A549 (cell line): Measurements from ENCODE around the gene SPA17. TPM values are rescaled to one million over a fixed set of nuclear protein-coding genes. Genes with fewer than 3 reads are reported as not detected.
A peak's percentile ranks its signal among the peaks of the same experiment; 100 is the strongest.

Source experiments
- ATAC-seq, 2 experiments: fragments of 200-7000 bp in 1 of 2; fragments of >200 bp in 1 of 2; cut with Nextera tagmentation in 1 of 2; cut with Tn5 transposase in 1 of 2; 3 replicates each; pipeline versions ENCODE4 v1.8.0 to v1.9.1; 2018 to 2020; ENCODE audit warnings: mild to moderate bottlenecking in 1 of 2, moderate library complexity in 1 of 2
- CTCF ChIA-PET: fragments of 300-600 bp; sonication (Branson Sonifier 250); formaldehyde crosslinking; extraction: SDS; loops from one replicate; lab custom pipeline; 2021; ENCODE audit warnings: antibody characterized with exemption, inconsistent platforms; lab: Yijun Ruan, JAX
- POLR2A ChIA-PET: fragments of 350-600 bp; formaldehyde crosslinking; extraction: SDS; loops from one replicate; lab custom pipeline; 2021; ENCODE audit warnings: antibody characterized with exemption, inconsistent platforms; lab: Yijun Ruan, JAX
- DNase-seq, 2 experiments: peaks; one replicate each; pipeline versions ENCODE4 v3.0.0 to v3.0.0-alpha.2; 2011 to 2016; ENCODE audit warnings: low read depth in 1 of 2, low spot score in 1 of 2
- FAIRE-seq: peaks from 2 replicates; lab custom pipeline; 2011; peaks lifted over from hg19 to GRCh38; lab: Jason Lieb, UNC
- H3K27ac ChIP-seq, 2 experiments: fragments of >200 bp; sonication (Bioruptor Twin); formaldehyde crosslinking; 3 replicates each; pipeline ENCODE4 v1.5.1; 2016 to 2017
- H3K4me1 ChIP-seq: fragments of >200 bp; sonication (Bioruptor Twin); formaldehyde crosslinking; 3 replicates; pipeline ENCODE4 v1.6.1; 2016
- H3K4me2 ChIP-seq: fragments of >200 bp; sonication (Bioruptor Twin); formaldehyde crosslinking; 3 replicates; pipeline ENCODE4 v1.6.1; 2016
- H3K4me3 ChIP-seq: fragments of >200 bp; sonication (Bioruptor Twin); formaldehyde crosslinking; 3 replicates; pipeline ENCODE4 v1.5.1; 2016
- H3K9me3 ChIP-seq: fragments of >200 bp; sonication (Bioruptor Twin); formaldehyde crosslinking; 3 replicates; pipeline ENCODE4 v1.6.1; 2016
- CBX2 ChIP-seq: fragments of 200-600 bp; sonication (generic); IDR thresholded peaks from 2 replicates; pipeline ENCODE4 v1.6.1; 2016; ENCODE audit warnings: low read depth, mild to moderate bottlenecking, borderline replicate concordance
- CHD2 ChIP-seq: fragments of 150-350 bp; IDR thresholded peaks from 2 replicates; pipeline ENCODE4 v1.6.1; 2014; ENCODE audit warnings: low read length; ENCODE audit not compliant: partially characterized antibody
- CHD4 ChIP-seq: fragments of 200-600 bp; sonication (generic); IDR thresholded peaks from 2 replicates; pipeline ENCODE4 v1.6.1; 2016; ENCODE audit warnings: antibody characterized with exemption, mild to moderate bottlenecking, borderline replicate concordance
- CTCF ChIP-seq: fragments of >200 bp; sonication (Bioruptor Twin); formaldehyde crosslinking; IDR thresholded peaks from 3 replicates; pipeline ENCODE4 v1.5.1; 2016
- EHF ChIP-seq: fragments of 250-450 bp; sonication (Bioruptor Pico); IDR thresholded peaks from 2 replicates; pipeline ENCODE4 v1.5.0; 2020; ENCODE audit warnings: mild to moderate bottlenecking
- ELK1 ChIP-seq: fragments of 150-350 bp; IDR thresholded peaks from 2 replicates; pipeline ENCODE4 v1.6.1; 2014; ENCODE audit warnings: low read depth, mild to moderate bottlenecking, low read length
- FOSB ChIP-seq: fragments of 250-450 bp; sonication (Bioruptor Pico); IDR thresholded peaks from 2 replicates; pipeline ENCODE4 v1.5.0; 2020; ENCODE audit warnings: mild to moderate bottlenecking, moderate library complexity
- GATA3 ChIP-seq: IDR thresholded peaks from 2 replicates; pipeline ENCODE4 v1.6.1; 2012; ENCODE audit warnings: borderline replicate concordance
- HEYL ChIP-seq: fragments of 250-450 bp; sonication (Bioruptor Pico); IDR thresholded peaks from 2 replicates; pipeline ENCODE4 v1.8.0; 2021; ENCODE audit warnings: mild to moderate bottlenecking, moderate library complexity
- HOXB5 ChIP-seq: fragments of 250-450 bp; sonication (Bioruptor Pico); IDR thresholded peaks from 2 replicates; pipeline ENCODE4 v1.5.0; 2020; ENCODE audit warnings: mild to moderate bottlenecking, moderate library complexity
- MAX ChIP-seq: IDR thresholded peaks from 2 replicates; pipeline ENCODE4 v1.6.1; 2012
- NFE2L2 ChIP-seq: fragments of 150-350 bp; conservative IDR thresholded peaks from 2 replicates; pipeline ENCODE4 v1.6.1; 2014; ENCODE audit warnings: low read length
- PHF8 ChIP-seq: fragments of 200-600 bp; sonication (generic); IDR thresholded peaks from 2 replicates; pipeline ENCODE4 v1.6.1; 2016; ENCODE audit warnings: low read depth, mild to moderate bottlenecking, antibody characterized with exemption, moderate library complexity, borderline replicate concordance
- RAD21 ChIP-seq, 2 experiments: fragments of >200 bp in 1 of 2; sonication (Bioruptor Twin) in 1 of 2; formaldehyde crosslinking in 1 of 2; IDR thresholded peaks in 1 of 2; conservative IDR thresholded peaks in 1 of 2; 2 replicates in 1 of 2; 3 replicates in 1 of 2; pipeline ENCODE4 v1.6.1; 2012 to 2018; ENCODE audit warnings: inconsistent platforms in 1 of 2
- RFX5 ChIP-seq: fragments of 450-650 bp; IDR thresholded peaks from 2 replicates; pipeline ENCODE4 v1.7.1; 2014; ENCODE audit warnings: antibody characterized with exemption, mild to moderate bottlenecking, moderate library complexity
- RNF2 ChIP-seq: fragments of 200-600 bp; sonication (generic); IDR thresholded peaks from 2 replicates; pipeline ENCODE4 v1.6.1; 2016; ENCODE audit warnings: low read depth, mild to moderate bottlenecking, antibody characterized with exemption, moderate library complexity, borderline replicate concordance
- SMC3 ChIP-seq: fragments of >200 bp; sonication (Bioruptor Twin); formaldehyde crosslinking; IDR thresholded peaks from 3 replicates; pipeline ENCODE4 v1.6.1; 2018; ENCODE audit warnings: inconsistent platforms
- TP53 ChIP-seq: fragments of 250-450 bp; sonication (Bioruptor Pico); IDR thresholded peaks from 2 replicates; pipeline ENCODE4 v1.5.0; 2021; ENCODE audit warnings: mild to moderate bottlenecking, moderate library complexity
- WGBS: methylation state at CpG from one replicate; pipeline ENCODE4 v1.1.6; 2017; ENCODE audit errors: missing lambda C conversion rate; 5-methylcytosine and 5-hydroxymethylcytosine counted together
- polyA plus RNA-seq, 4 experiments: library from polyadenylated mRNA; depleted of rRNA in 3 of 4; stranded (reverse); fragments of >200 nt; fragmentation: RNase III in 1 of 4; extraction: RNeasy Plus Mini Kit Qiagen cat#74134 plus additional on column Dnase treatment in 1 of 4; gene quantifications; 2 replicates in 3 of 4; 3 replicates in 1 of 4; pipeline ENCODE4 v1.2.3, GENCODE V29; 2011 to 2017
- small RNA-seq, 6 experiments: library from RNA; depleted of rRNA; stranded (forward); fragments of <200 nt; gene quantifications; one replicate each; pipeline ENCODE3, GENCODE V24; 2012

The SPA17 gene
- polyA plus RNA-seq, 2 of the 4 experiments (the other 2 are of a cell fraction) = 23.8 to 27.3 TPM

DNA sequence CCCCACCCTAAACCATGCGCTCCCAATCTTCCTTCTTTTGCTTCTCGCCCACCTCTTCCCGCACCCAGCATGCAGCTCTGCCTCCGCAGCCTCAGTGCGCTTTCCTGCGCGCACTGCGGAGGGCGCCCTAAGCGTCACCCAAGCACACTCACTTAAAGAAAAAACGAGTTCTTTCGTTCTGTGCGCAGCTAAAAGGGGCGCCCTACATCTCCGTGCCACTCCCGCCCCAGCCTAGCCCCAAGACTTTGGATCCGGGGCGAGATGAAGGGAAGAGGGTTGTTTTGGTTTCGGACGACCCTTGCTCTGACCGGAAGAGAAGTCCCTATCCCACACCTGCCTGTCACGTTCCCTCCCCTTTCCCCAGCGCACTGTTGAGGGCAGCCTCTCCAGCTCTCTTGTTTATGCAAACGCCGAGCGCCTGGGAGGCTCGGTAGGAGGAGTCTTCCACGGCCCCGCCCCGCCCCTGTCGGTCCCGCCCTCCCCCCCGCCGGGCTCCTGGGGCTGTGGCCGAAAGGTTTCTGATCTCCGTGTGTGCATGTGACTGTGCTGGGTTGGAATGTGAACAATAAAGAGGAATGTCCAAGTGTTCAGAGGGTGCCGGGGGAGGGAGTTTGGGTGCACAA is 73.0 kb downstream of the SPA17 start:
- Histone ChIP-seq H3K9me3 (no peaks in the 10 kb centered on the region), H3K4me1 (peaks cover 6% of the 10 kb centered on the region; the same call in 2 of the 3 replicates), H3K27ac (peak overlapping the region; percentile 79 to 93), H3K4me2 (peak overlapping the region; percentile 92), H3K4me3 (peak overlapping the region; percentile 66)
- 3% methylated on average over 20 of the region's 37 CpGs for WGBS
- DNase-seq (peak; percentile 84 to 85), FAIRE-seq (no peak), ATAC-seq (peak; percentile 89 to 92)
- ChIA-PET POLR2A (interaction anchor here (0.9 to 1.4 kb wide), 4 partner anchors 12 to 90 kb away, joined by 4 to 9 read pairs (median 5); partner anchors contain the start of gene MSANTD2), CTCF (interaction anchor here (0.6 to 5.0 kb wide), 24 partner anchors 10 to 180 kb away, joined by 3 to 39 read pairs (median 4); partner anchors contain the start of genes ESAM, ROBO3, SIAE and SPA17)
- TF ChIP-seq PHF8 (no peak), CTCF (peak; percentile 57), HEYL (CRISPR knock-in tag) (no peak), MAX (peak; percentile 57), CHD4 (no peak), EHF (CRISPR knock-in tag) (no peak), GATA3 (no peak), SMC3 (peak; percentile 39; the same call in 2 of the 3 replicates), FOSB (CRISPR knock-in tag) (no peak), RAD21 (conservative IDR thresholded peaks at IDR 0.05 in 1 of 2, IDR thresholded peaks at IDR 0.05 in 1 of 2) (peak in 1 of 2 experiments; percentile 21; a peak in 3 of 5 replicates), HOXB5 (CRISPR knock-in tag) (no peak), RNF2 (peak; percentile 36; the same call in 1 of the 2 replicates), TP53 (CRISPR knock-in tag) (no peak), CBX2 (no peak), NFE2L2 (no peak), RFX5 (no peak), CHD2 (no peak), ELK1 (no peak)

Small RNA genes within 50 kb of the gene (small RNA-seq; reads per million reads assigned to genes)
- gene RNA5SP352 = 0 reads per million in 6 experiments

Other genes with a start within 250 kb of the SPA17 start
- gene OR8B4, start 249.0 kb upstream of the SPA17 start, polyA plus RNA-seq (2011; rRNA removed) = not detected in 2 replicates
- gene OR8B4, start 249.0 kb upstream of the SPA17 start, polyA plus RNA-seq (2017; fragmentation: RNase III; extraction: RNeasy Plus Mini Kit Qiagen cat#74134 plus additional on column Dnase treatment) = not detected in 3 replicates
- not detected in 2 replicates for gene OR8B8, start 228.2 kb upstream of the SPA17 start, polyA plus RNA-seq (2011; rRNA removed)
- gene OR8B8, start 228.2 kb upstream of the SPA17 start, polyA plus RNA-seq (2017; fragmentation: RNase III; extraction: RNeasy Plus Mini Kit Qiagen cat#74134 plus additional on column Dnase treatment) = not detected in 3 replicates
- not detected in 2 replicates for gene OR8B12, start 130.2 kb upstream of the SPA17 start, polyA plus RNA-seq (2011; rRNA removed)
- gene OR8B12, start 130.2 kb upstream of the SPA17 start, polyA plus RNA-seq (2017; fragmentation: RNase III; extraction: RNeasy Plus Mini Kit Qiagen cat#74134 plus additional on column Dnase treatment) = not detected in 3 replicates
- not detected in 2 replicates for gene OR8A1, start 103.9 kb upstream of the SPA17 start, polyA plus RNA-seq (2011; rRNA removed)
- gene OR8A1, start 103.9 kb upstream of the SPA17 start, polyA plus RNA-seq (2017; fragmentation: RNase III; extraction: RNeasy Plus Mini Kit Qiagen cat#74134 plus additional on column Dnase treatment) = not detected in 3 replicates
- not detected in 2 replicates for gene PANX3, start 62.5 kb upstream of the SPA17 start, polyA plus RNA-seq (2011; rRNA removed)
- not detected in 3 replicates for gene PANX3, start 62.5 kb upstream of the SPA17 start, polyA plus RNA-seq (2017; fragmentation: RNase III; extraction: RNeasy Plus Mini Kit Qiagen cat#74134 plus additional on column Dnase treatment)
- 29.2 and 37.4 TPM in 2 replicates for gene TBRG1, start 51.0 kb upstream of the SPA17 start, polyA plus RNA-seq (2011; rRNA removed)
- 13.0 to 13.8 TPM (median 13.6 TPM) in 3 replicates for gene TBRG1, start 51.0 kb upstream of the SPA17 start, polyA plus RNA-seq (2017; fragmentation: RNase III; extraction: RNeasy Plus Mini Kit Qiagen cat#74134 plus additional on column Dnase treatment)
- gene SIAE, start 165 bp upstream of the SPA17 start, polyA plus RNA-seq (2011; rRNA removed) = 23.2 and 28.5 TPM in 2 replicates
- 10.3 to 12.6 TPM (median 10.4 TPM) in 3 replicates for gene SIAE, start 165 bp upstream of the SPA17 start, polyA plus RNA-seq (2017; fragmentation: RNase III; extraction: RNeasy Plus Mini Kit Qiagen cat#74134 plus additional on column Dnase treatment)
- gene NRGN, start 66.0 kb downstream of the SPA17 start, polyA plus RNA-seq (2011; rRNA removed) = 1.2 and 1.6 TPM in 2 replicates
- gene NRGN, start 66.0 kb downstream of the SPA17 start, polyA plus RNA-seq (2017; fragmentation: RNase III; extraction: RNeasy Plus Mini Kit Qiagen cat#74134 plus additional on column Dnase treatment) = 3.3 to 3.5 TPM (median 3.4 TPM) in 3 replicates
- not detected in 2 replicates for gene VSIG2, start 78.4 kb downstream of the SPA17 start, polyA plus RNA-seq (2011; rRNA removed)
- gene VSIG2, start 78.4 kb downstream of the SPA17 start, polyA plus RNA-seq (2017; fragmentation: RNase III; extraction: RNeasy Plus Mini Kit Qiagen cat#74134 plus additional on column Dnase treatment) = not detected in 3 replicates
- 11.7 and 14.5 TPM in 2 replicates for gene ESAM, start 88.4 kb downstream of the SPA17 start, polyA plus RNA-seq (2011; rRNA removed)
- gene ESAM, start 88.4 kb downstream of the SPA17 start, polyA plus RNA-seq (2017; fragmentation: RNase III; extraction: RNeasy Plus Mini Kit Qiagen cat#74134 plus additional on column Dnase treatment) = 6.2 to 9.1 TPM (median 6.8 TPM) in 3 replicates
- 6.4 TPM in 2 replicates for gene MSANTD2, start 126.5 kb downstream of the SPA17 start, polyA plus RNA-seq (2011; rRNA removed)
- gene MSANTD2, start 126.5 kb downstream of the SPA17 start, polyA plus RNA-seq (2017; fragmentation: RNase III; extraction: RNeasy Plus Mini Kit Qiagen cat#74134 plus additional on column Dnase treatment) = 5.4 to 5.8 TPM (median 5.6 TPM) in 3 replicates
- gene ROBO3, start 191.5 kb downstream of the SPA17 start, polyA plus RNA-seq (2011; rRNA removed) = 2.1 and 3.0 TPM in 2 replicates
- 2.6 to 2.8 TPM (median 2.8 TPM) in 3 replicates for gene ROBO3, start 191.5 kb downstream of the SPA17 start, polyA plus RNA-seq (2017; fragmentation: RNase III; extraction: RNeasy Plus Mini Kit Qiagen cat#74134 plus additional on column Dnase treatment)
- not detected in 2 replicates for gene ROBO4, start 224.0 kb downstream of the SPA17 start, polyA plus RNA-seq (2011; rRNA removed)
- gene ROBO4, start 224.0 kb downstream of the SPA17 start, polyA plus RNA-seq (2017; fragmentation: RNase III; extraction: RNeasy Plus Mini Kit Qiagen cat#74134 plus additional on column Dnase treatment) = not detected in 3 replicates
- gene HEPN1, start 245.3 kb downstream of the SPA17 start, polyA plus RNA-seq (2011; rRNA removed) = not detected in 2 replicates
- not detected in 3 replicates for gene HEPN1, start 245.3 kb downstream of the SPA17 start, polyA plus RNA-seq (2017; fragmentation: RNase III; extraction: RNeasy Plus Mini Kit Qiagen cat#74134 plus additional on column Dnase treatment)